Glomerular endothelial cell (primary cell): Measurements from ENCODE around the gene LSM4. TPM values are rescaled to one million over a fixed set of nuclear protein-coding genes. Genes with fewer than 3 reads are reported as not detected.

Experiments used
- DNase-seq: peaks from one replicate; pipeline ENCODE4 v3.0.0-alpha.2; 2011; ENCODE audit warnings: low read depth, low spot score; ENCODE audit errors: extremely low read depth
- total RNA-seq: library from RNA; depleted of rRNA; stranded (reverse); fragments of >200 nt; gene quantifications from 2 replicates; pipeline ENCODE4 v1.2.3, GENCODE V29; 2015

LSM4 gene
- total RNA-seq, 1 donor from 2014 or later: 204 TPM

- DNase-seq: no peak
Measured at GRCh38 chr19:18292810-18293641, 29.9 kb downstream of the LSM4 start.

GRCh38 chr19:18292462-18292809 lies 30.4 kb downstream of the LSM4 start:
- no peak for DNase-seq

- no peak for DNase-seq
Measured at GRCh38 chr19:18291590-18292461, 31.1 kb downstream of the LSM4 start.

- no peak for DNase-seq
Measured at GRCh38 chr19:18291019-18291524, 31.8 kb downstream of the LSM4 start.

GRCh38 chr19:18290302-18291018 lies 32.4 kb downstream of the LSM4 start:
- DNase-seq: no peak

GRCh38 chr19:18289471-18290301 lies 33.2 kb downstream of the LSM4 start:
- DNase-seq: no peak

- DNase-seq: no peak
Measured at GRCh38 chr19:18287836-18288772, 34.8 kb downstream of the LSM4 start.

GRCh38 chr19:18286973-18287635 lies 35.8 kb downstream of the LSM4 start:
- no peak for DNase-seq

GRCh38 chr19:18284712-18285360 lies 38.0 kb downstream of the LSM4 start:
- DNase-seq: no peak

GRCh38 chr19:18283338-18283737 lies 39.5 kb downstream of the LSM4 start:
- DNase-seq: no peak

- DNase-seq: no peak
Measured at GRCh38 chr19:18282788-18283141, 40.1 kb downstream of the LSM4 start.

GRCh38 chr19:18282021-18282787 lies 40.7 kb downstream of the LSM4 start:
- no peak for DNase-seq

- no peak for DNase-seq
Measured at GRCh38 chr19:18281082-18282020, 41.5 kb downstream of the LSM4 start, which contains the start of gene JUND. TSS of gene JUND (minus strand) at chr19:18281622. CDS start at chr19:18281484, 138 bp downstream.

GRCh38 chr19:18280247-18281081 lies 42.4 kb downstream of the LSM4 start:
- DNase-seq: no peak

GRCh38 chr19:18279516-18280246 lies 43.2 kb downstream of the LSM4 start:
- DNase-seq: no peak
